IPS-NIHi11 (cell line): ENCODE measurements around the gene SLC6A4.
A peak's percentile ranks its signal among the peaks of the same experiment; 100 is the strongest.
"Not testable (repeated sequence)": the region's sequence is repeated elsewhere in the genome, so short reads cannot be mapped to it uniquely, and the experiment has no call there.

Experiments
- DNase-seq: peaks from one replicate; pipeline ENCODE4 v3.0.0; 2012; ENCODE audit warnings: mixed read lengths, low spot score

The SLC6A4 gene

DNA sequence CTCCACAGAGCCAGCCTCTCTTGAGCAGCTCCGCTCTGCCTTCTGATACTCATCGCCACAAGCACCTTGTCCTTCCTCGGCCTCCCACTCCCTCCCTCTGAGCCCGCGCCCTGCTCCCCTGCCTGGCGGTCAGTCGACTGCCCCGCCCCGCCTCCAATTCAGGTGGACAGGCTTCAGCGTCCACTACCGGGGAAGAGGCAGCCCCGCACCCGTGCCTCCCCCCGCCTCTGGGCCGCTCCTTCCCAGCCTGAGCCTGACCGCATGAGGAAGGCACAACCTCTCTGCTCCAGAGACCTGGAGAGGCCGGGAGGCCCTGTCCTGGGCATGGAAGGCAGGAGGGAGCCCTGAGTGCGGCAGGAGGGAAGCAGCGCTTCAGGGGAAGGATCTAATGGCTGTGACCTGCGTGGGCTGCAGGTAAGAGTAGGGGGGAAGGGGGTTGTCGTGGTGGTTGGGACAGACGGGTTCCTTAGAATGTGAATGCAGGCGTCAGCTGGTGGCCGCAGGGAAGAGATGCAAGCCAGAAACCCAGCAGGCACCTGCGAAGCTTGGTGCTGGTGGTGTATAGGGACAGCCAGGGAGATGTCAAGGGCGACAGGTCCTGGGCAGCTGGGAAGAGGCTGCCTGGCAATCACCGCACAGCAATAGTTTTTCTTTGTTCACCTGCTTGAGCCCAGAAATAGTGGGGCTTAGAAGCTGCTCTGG lies 3.0 kb upstream of the SLC6A4 start:
- DNase-seq: peak; percentile 40

DNA sequence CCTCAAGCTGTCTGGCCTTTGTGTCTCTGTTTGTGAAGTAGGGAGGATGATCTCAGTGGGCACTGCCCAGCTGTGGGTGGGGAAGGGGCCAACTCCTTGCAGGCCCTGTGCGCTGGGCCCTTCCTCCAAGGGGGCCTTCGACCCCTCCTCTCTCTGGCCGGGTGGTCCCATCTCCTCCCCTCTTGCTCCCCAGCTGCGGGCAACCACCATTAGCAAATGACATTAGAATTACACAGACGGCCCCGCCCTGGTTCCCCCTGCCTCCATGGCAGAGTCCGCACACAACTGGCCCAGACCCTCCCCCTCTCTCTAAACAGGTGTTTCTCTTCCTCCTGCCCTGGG lies 2.5 kb upstream of the SLC6A4 start:
- no peak for DNase-seq

DNA sequence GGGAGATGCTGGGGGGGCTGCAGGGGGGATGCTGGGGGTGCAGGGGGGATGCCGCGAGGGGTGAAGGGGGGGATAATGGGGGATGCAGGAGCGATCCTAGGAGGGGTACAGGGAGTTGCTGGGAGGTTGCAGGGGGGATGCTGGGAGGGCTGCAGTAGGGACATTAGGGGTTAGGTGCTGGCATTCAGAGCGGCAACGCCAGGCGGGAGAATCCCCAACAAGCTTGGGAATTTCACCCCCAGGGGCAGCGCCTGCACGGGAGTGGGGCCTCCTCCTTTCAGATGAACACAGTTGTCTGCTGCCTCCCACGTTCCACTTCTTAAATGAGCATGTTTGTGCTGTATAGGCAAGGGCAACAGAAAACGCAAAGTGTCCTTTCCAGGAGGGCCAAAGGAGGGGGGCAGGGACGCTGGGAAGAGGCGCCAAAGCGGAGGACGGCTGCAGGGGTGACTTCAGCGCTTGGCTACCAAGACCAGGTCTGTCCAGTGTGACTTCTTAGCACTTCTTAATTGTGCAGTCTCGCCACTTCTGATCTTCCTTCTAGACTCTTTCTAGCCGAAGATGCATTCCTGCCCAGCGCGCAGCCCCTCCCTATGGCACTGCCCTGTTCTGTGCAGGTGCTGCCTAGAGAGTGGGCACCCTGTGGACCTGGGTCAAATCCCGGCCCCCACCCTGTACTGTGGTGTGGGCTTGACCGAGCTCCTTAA lies 2.0 kb upstream of the SLC6A4 start:
- no peak for DNase-seq

DNA sequence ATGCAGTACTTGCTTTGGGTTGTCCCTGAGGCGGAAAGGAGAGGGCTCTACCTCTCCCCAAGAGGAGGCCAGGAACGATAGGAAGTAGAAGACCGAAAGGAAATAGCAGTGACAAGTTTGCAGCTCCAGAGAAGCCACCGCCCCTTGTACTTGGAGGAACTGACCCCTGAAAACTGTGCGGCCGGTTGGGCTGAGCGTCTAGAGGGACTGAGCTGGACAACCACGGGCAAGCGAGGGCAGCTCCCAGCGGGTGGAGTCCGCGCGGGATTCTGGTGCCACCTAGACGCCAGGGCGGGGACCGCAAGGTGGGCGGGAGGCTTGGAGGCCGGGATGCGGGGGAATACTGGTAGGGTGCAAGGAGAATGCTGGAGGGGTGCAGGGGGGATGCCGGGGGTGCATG lies 1.3 kb upstream of the SLC6A4 start:
- peak; percentile 75 for DNase-seq

DNA sequence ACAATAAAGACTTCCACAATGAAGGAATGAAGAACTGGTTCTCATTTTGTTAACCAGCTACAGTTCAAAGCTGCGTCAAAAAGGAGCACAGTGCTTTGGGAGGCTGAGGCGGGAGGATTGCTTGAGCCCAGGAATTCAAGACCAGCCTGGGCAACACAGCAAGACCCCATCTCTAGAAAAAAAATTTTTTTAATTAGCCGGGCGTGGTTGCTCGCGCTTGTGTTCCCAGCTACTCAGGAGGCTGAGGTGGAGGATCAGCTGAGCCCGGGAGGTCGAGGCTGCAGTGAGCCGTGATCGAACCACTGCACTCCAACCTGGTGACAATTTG lies 764 bp upstream of the SLC6A4 start:
- no peak for DNase-seq

DNA sequence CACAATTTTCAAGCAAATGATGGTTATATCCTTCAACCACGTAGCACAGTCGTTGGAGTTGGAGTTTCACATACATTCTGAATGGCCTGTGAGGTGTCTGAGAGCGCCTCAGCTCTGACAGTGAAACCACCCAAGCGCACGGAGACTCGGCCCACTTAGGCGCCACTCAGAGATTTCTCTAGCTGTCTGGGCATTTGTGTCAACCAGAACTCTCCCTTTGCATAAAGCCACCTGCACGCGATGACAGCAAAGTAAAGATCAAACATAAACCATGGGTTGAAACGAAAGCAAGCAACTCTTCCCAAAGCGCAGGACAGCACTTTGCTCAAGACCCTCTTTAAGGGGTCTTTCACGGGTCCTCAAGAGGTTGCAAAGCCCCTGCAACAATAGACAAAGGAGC lies 533 bp downstream of the SLC6A4 start:
- DNase-seq: no peak

DNA sequence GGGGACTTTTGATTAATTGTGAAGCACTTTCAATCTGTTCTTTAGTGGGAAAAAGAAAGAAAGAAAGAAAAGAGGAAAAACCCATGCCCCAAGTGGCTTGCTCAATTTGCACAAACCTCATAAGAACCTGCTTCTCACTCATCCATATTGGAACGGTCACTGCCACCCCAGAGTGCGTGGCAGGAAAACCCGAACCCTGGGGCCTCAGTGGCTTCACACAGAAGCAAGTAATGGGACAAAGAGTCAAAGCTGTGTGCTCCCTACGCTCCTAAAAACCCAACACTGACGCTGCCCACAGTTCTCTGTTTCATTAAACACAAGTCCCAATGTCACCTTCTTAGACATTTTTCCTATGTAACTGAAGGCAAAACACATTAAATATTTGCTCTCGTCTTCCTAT lies 1.2 kb downstream of the SLC6A4 start:
- DNase-seq: no peak

DNA sequence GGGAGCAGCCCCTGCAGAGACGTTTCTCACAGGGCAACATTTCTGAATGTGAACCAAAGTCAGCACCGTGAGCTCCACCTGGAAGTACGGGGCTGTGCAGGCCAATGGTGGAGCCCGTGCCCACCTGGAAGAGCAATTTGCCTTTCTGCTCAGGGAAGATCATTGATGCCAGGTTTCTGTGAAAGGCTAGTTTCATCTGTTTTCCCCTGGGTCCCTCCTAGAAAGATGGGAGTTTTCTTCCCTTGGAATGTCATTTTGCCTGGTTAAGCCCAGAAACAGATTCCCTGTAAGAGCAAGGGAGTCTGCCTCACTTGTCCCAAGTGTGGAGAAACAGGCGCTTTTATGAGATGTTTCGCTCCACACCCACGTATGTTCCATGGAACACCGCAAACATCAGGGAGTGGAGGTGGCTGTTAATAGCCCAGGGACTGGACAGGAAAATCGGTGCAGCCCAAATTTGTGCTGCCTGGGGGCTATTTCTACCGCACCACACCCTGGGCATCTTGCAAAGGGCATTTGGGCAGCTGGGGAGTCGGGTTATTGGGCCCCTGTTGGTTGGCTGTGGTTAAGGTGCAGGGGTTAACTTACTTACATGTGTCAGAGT lies 2.6 kb downstream of the SLC6A4 start:
- DNase-seq: no peak

DNA sequence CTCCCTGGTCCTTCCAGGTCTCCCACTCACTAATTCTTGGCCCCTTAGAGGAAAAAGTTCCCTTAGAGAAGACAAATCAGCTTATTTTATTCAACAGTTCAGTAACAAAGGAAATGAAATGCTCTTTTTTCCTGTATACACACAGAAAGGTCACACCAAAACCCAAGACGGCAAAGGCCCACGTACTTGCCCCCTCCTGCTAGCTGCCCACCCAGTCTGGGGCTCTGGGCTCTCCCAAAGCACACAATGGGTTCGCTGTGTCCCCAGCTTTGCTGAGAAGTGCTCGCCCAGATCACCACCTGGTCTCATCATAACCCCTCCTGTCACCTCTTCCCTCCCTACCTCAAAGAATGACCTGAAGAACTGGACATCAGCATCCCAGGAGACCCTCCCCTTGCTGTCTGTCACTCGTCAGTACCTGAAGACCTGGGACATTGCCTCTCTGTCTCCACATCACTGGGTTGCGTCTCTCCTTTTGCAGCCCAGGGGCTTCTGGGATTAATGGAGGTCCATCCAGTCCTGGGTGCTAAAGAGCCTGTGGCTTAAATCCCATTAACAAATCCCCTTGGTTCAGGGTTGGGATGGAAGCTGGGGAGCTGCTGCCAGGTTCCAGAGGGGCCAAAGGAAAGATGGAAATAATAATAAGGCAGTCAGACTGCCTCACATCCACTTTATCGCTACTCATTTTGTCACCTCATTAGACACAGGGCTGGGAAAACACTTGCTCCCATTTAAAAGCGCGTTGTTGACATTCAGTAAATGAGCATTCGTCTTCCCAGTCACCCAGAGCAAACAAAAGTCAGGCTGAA lies 3.3 kb downstream of the SLC6A4 start:
- no peak for DNase-seq

DNA sequence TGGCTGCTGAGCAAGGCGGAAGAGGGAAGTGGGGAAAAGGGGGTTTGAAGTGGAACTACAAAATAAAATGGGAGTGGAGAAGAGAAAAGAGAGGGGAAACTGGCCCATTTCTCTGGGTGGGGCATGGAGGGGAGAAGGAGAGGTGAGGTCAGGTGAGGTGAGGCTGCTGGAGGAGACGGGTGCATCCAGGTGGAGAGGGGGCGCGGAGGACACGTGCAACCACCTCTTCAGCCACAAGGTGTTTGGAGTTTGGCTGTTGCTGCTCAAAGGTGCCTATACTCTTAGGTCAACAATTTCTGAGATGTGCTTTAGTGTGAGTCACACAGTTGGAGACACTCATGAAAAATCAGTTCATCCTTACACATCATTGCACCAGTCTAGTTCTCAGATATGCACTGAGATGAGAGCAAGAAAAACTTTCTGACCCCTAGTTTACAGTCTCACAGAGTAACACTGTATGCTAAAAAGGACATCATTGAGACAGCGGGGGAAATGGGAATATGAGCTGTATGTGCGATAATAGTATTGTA lies 4.8 kb downstream of the SLC6A4 start:
- DNase-seq: no peak

DNA sequence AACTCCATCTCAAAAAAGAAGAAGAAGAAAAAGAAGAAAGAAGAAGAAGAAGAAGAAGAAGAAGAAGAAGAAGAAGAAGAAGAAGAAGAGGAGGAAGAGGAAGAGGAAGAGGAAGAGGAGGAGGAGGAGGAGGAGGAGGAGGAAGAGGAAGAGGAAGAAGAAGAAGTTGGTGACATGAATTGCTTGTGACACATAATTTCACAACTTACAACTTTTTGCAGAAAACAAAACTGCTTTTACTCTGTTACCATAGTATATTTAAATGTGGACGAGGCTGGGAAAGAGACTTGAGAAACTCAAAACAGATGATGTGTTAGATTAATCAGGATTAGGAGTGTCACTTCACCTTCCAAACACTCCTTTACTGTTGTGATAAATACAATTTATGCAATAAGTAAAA lies 5.5 kb downstream of the SLC6A4 start:
- not testable (repeated sequence) for DNase-seq

DNA sequence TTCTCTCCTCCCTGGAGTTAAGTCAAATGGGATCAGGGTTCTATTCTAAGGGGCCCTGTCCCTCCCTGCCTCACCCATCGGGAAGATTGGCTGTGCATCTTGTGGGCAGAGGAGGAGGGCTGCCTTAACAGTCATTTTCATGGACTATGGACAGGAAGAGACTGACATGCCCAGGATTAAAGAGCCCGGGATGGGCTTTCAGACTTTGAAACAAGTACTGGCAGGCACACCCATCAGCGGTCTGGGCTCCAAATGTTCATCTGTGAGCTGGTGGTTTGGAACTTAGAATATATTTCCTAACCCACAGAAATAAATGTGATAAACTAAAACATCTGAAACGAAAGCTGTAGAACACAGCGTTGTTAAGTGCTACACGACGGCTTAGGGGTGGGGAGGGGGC lies 6.5 kb downstream of the SLC6A4 start:
- DNase-seq: no peak

DNA sequence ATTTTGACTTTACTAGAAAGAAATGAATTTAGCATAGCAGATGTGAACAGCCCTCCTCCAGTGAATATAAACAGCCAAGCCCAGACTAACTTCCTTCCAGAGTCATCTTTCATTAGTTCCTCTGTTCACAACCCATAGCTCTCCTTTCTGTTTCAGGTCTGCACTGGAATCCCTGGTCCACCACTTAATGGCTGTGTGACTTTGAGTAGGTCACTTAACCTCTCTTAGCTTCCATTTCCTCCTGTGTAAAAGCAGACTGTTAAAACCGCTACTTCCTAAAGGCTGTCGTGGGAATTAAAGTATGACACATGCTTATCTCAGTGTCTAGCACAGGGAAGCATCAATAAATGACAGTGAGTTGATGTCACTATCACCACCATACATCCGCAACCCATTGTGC lies 7.5 kb downstream of the SLC6A4 start:
- DNase-seq: no peak

DNA sequence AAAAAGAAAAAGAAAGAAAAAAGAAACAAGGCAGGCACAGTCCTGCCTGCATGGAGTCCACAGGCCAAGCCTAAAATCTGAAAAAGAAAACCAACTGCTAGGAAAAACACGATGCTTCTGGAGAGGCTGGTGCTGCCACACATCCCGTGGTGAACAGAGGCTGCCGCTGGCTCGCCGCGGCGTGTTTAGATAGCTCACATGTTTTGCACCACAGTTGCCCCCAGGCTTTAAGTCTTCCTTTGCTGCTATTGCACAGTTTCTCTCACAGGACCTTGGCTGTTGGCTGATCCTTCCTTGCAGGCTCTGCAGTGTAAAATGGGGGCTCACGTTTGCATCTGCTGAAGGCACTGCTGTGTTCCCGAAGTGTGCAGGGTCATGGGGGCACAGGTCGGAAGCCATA lies 8.6 kb downstream of the SLC6A4 start:
- DNase-seq: no peak

DNA sequence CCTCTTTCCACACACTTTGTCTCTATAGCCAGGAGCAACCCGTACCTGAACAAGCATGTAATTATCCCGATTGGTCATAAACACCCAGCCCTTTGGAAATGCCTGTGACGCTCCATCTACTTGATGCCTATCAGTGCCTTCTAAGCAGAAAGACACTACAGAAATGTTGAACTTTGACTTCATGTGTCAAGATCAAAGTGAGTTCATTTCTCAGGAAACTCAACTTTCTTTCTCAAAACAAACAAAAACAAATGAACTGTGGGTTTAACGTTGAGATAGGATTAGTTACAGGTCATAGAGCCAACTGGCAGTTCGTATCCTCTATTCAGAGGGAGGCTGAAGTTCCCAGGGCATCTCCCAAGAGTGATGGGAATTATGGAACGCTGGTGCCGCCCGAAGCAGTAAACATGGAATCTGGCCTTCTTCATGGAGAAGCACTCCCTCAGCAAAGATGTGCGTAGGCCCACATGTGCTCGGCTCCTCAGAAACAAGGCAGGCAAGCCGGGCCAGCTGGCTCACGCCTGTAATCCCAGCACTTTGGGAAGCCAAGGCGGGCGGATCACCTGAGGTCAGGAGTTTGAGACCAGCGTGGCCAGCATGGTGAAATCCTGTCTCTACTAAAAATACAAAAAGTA lies 9.5 kb downstream of the SLC6A4 start:
- no peak for DNase-seq

DNA sequence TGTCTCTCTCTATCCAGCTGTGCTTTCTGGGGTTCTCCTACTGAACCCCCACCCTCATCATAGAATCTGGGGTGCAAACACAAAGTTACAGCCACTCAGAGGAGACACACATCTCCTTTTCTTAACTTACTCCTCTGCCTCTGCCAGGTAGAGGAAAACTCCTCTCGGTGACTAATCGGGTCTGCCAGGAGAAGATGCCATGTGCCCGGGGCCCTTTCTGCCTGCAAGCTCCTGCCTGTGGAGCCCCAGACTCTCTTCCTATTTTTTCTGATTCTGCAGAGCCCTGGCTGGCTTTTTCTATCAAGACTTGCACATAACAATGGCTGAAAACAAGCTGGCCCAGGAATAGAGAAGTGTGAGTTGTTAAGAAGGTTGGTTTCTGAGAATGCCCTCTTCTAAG lies 10.4 kb downstream of the SLC6A4 start:
- DNase-seq: no peak

DNA sequence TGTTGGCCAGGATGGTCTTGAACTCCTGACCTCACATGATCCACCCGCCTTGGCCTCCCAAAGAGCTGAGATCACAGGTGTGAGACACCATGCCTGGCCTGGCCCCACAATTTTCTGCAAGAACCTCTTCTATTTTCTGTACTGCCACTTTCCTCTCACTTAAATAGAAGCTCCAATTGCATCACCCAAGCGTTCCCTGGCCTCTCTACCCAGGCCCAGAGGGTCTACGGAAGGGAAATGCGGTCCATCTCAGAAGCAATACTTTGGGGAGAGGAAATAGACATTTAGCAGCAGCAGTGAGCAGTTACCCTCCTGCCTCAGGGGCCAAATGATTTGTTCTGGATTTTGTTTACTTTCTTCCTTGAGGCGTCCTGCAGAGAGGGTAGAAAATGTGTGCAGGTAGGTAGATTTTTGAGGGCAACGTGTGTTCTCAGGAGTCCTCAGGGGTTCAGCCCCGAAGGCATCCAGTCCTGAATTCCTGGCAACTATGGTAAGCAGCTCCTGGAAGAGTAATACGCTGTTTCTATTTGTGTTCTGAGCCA lies 11.0 kb downstream of the SLC6A4 start:
- DNase-seq: no peak

DNA sequence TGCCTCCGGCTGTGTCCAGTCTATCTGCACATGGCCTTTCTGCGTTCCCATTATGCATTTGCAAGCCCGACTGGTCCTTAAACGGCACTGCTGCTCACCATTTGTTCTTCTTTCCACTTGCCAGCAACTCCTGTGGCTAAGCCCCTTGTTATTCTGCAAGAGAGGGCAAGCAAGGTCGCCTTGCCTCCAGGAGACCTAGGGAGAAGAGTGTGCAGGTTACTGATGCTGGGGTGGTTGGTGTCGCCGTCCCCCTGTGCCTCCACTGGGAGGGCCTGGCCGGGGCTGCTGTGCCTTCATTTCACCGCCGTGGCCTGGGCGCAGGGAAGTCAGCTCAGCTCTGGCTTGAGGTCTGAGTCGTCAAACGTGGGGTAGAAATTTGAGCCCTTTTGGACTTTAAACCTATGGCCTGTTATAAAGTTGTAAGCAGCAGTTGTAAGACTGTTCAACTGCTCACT lies 12.7 kb downstream of the SLC6A4 start:
- peak; percentile 21 for DNase-seq

DNA sequence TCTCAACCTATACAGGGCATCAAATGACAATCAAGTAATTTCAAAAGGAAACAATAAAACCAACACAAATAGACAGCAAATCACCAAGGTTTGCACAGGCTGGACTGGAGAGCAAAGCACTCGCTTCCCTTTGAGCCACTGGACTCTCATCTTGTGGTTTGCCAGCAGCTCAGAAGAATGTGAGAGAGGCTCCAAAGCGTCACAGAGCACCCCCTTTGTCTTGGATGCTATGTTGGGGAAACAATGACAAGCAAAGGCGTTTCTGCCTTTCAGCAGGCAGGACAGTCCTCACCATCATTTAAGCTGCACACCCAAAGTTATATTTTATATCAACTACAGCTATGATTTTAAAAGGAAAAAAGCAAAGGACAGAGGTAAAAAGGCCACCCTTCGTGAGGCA lies 13.2 kb downstream of the SLC6A4 start:
- no peak for DNase-seq

DNA sequence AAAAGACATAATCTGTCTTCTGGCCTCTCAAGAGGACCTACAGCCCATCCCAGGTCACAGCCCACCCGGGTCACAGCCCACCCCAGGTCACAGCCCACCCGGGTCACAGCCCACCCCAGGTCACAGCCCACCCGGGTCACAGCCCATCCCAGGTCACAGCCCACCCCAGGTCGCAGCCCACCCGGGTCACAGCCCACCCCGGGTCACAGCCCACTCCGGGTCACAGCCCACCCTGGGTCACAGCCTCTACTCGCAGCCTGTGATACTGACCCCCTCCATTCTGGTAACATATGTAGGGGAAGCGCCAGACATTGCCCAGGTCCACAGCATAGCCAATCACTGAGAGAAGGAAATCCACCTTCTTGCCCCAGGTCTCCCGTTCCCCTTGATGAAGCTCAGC lies 14.2 kb downstream of the SLC6A4 start:
- no peak for DNase-seq

DNA sequence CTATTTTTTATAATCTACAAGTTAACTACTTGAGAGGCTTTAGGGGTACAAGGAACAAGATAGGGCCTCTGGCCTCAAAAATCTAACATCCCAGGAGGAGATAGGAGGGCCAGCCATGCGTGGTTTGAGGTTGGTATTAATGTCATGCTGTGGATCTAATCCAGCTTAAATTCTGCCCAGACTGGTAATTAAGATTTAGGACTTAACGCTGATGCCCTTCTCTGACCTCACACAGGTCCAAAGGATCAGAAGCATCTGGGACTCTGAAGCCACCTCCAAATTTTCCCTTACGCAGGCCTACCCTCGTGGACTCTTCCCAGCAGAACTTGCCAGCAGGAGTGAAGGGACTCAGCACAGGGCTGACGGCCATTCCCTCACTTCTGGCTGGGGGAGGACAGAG lies 15.1 kb downstream of the SLC6A4 start:
- DNase-seq: no peak

DNA sequence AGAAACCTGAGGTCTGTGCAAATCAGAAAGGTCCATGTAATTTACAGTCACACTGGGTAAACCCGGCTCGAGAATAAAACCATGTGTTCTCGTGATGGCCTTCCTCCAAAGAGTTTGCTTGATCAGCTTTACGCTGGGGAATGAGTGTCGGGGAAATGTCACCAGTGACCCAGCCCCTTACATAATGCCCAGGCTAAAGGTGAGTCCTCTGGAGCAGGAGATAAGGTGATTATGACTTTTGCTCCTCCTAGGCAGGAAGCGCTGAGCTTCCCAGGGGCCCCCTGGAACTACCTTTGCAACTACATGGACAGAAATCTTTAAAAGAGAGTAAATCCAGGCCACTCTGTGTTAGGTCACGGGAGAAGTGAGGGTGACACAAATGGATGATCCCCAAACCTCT lies 15.7 kb downstream of the SLC6A4 start:
- DNase-seq: no peak
